CD4-positive, alpha-beta T cell treated with Interleukin-2 at 100 ng/mL for 4 hours (primary cell): ENCODE measurements around the gene MROH2A.
"Not testable (repeated sequence)": the region's sequence is repeated elsewhere in the genome, so short reads cannot be mapped to it uniquely, and the experiment has no call there.

Experiments used
- DNase-seq: peaks from one replicate; pipeline ENCODE4 v3.0.0-alpha.2; 2020; ENCODE audit warnings: low spot score

MROH2A gene

DNA sequence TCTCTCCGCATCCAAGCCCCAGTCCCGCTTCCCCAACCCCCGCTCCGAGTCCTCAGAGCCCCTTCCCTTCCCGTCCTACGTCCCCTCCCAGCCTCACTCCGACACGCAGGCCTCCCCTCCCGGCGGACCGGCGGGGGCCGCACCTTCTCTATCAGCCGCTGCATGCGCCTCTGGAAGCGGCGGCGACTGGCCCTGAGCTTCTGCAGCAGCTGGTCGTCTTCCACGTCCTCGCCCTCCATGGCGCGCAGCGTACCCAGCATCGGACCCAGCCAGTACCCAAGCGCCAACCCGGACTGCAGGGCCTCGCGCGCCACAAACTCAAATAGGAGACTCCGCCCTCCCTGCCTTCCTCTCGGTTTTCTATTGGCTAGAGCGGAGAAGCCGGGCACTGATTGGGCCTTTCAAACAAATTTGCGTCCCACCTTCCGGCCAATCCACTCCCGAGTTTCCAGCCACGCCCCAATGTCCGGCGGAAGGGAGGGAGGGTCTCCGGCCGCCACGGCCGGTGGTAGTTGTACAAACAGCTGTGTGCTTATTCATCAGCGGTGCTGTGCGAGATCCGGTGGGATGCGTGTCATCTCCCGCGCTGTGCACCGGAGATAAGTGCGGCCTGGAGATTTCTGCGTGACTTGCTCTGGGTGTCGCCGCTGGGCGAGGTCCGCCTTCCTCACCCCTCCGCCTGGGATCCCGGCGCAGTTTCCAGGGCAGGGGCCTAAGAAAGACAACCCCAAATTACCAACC lies 76.3 kb downstream of the MROH2A start, which contains the start of gene HJURP:
Gene HJURP, minus strand, starts transcription at position 295 of the 741 bp plus-strand sequence. Its CDS starts 35 bp downstream, at position 260.
- DNase-seq, result peak; percentile 92

DNA sequence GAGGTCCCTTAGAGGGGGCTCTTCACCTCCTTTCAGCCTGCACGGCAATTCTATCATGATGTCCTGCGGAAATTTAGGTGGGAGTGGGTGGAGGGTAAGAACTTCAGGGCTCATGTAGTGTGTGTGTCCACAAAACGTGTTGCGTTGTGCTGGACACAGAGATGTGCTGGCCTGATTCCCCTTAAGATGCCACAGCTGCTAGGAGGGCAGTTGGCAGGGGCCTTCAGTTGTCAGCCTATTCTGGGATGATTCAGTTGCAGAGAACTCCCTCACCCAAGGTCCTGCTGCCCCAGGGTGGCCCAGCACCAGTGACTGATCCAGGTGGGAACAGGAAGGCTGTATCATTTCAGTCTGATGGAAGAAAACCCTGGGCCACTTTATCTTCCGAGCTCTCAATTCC lies 77.2 kb downstream of the MROH2A start:
- no peak for DNase-seq

DNA sequence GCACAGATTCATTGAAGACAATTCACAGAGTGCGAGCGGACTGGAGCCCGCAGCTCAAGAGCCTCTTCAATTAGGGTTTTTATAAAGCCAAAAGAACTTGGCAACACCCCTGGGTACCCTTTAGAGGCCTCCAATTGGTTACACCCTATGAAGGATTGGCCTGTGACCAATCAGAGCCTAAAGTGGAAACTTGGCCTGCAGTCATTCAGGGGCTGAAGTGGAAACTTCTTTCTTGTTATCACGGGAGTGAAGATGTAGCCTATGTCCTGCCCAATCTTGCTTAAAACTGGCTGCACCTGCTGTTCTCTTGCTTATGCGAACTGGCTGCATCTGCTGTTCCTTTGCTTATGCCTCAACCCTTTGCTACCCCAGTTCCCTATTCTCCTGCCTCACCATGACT lies 78.1 kb downstream of the MROH2A start:
- no peak for DNase-seq

DNA sequence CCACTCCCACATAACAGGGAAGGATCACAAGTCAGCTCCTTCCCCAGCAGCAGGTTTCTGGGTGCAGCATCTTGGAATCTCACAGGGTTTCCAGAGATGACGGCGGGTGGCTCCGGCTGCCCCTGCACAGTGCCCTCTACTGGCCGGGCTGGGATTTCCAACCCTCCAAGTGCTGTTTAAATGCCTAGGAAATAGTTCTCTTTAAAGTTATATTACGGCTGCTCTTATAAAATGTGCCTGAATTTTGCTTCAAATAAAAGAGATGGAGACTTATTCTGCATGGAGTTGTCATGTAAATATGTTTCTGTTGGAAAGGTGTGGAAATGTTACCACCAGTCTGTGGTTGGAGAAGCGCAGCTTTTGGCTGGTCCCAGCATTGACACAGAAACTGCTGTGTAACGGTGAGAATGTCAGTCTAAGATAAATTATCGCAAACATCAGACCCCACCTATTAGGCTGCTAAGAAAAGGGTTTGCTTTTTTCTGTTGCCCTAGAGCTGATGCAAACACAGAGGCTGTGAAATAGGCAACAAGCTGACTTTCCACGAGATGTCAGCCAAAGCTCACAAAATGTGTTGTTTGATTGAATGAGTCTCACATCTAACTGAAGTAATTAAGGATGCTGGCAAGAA lies 79.5 kb downstream of the MROH2A start:
- DNase-seq, result peak; percentile 58

DNA sequence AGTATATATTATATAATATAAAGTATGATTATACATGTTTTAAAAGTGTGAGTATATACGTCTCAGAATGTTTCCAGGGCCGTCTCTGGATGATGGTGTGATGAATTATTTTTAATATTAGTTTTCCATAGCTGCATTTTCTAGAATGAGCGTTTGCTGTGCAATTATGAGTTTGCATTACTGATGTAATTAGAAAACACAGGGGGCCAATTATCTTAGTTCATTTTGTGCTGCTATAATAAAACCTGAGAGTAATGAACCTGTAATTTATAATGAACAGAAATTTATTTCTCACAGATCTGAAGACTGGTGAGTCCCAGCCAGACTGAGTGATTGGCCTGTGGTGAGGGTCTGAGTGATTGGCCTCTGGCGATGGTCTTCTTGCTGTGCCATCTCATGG lies 80.2 kb downstream of the MROH2A start:
- no peak for DNase-seq

DNA sequence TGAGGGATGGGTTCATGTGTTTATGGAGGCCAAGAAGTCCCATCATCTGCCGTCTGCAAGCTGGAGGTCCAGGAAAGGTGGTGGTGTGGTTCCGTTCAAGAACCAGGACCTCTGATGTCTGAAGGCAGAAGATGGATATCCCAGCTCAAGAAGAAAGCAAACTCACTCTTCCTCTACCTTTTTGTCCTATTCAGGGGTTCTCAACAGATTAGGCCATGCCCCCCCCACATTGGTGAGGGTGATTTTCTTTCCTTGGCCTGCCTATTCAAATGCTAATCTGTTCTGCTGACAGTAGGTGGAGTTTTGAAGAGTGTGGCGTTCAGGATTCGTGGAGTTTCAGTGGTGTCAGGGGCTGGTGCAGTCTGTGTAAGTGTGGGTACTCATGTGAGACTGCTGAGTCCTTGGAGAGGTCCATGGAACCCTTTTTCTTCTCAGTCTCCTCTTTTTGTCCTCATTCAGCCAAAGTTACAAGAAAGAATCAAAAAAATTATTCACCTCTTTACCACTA lies 84.2 kb downstream of the MROH2A start:
- no peak for DNase-seq

DNA sequence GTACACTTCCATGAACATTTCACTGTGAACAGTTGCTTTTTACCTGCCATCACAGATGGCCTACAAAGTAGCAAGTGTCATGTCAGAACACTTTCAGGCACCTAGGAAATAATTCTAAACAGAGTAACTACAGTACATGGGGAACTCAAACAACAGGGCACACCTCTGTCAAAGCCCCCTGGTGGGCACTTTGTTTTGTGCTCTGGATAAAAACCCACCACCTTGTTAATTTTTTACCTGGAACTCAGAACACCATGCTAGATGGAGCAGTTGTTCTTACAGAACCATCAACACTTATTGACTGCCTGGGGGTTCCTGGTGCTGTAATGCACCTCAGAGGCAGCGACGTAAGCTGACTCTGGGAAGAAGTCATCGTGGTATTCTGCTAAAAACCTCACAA lies 87.7 kb downstream of the MROH2A start:
- no peak for DNase-seq

DNA sequence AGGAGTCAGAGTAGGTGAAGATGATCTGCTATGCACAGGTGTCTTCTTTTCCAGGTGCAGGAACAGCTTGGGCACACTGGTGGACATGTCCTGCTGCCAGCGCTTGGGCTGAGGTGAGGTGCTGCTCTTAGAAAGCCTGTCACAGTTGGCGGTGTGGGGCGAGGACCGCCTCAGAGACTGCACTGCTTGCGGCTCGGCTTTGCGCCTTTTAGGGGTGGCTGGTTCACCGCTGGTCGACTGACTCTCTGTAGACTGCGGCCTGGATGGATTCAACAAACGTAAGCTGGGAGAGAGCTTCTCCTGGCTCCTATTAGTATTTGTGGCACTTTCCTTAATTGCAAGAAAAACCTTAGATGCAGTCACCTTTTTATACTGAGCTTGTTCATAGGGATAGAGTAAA lies 88.3 kb downstream of the MROH2A start:
- DNase-seq, result no peak

DNA sequence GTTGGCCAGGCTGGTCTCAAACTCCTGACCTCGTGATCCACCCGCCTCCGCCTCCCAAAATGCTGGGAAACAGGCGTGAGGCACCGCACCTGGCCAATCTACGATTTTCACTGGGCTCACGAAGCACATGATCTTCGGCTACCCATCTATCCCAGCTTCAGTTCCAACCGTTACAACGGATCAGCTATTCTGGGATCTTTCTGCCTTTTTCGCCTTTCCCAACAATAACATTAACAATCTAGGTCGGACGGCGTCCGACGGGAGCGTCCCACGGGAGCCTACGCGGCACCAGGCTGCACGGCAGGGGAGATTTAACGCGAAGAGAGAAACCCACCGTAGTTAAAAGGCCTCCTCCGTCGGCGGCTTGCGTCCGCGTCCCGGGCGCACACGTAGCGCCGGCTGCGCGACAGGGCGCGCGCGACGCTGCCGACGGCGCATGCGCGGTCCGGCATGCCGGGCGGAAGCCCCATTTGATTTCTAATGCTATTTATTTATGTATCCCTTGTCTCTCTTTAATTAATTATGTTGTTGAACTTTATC lies 89.9 kb downstream of the MROH2A start, which contains the start of gene MSL3B:
Gene MSL3B, minus strand, starts transcription at position 394 of the 540 bp plus-strand sequence.
- peak; percentile 64 for DNase-seq

DNA sequence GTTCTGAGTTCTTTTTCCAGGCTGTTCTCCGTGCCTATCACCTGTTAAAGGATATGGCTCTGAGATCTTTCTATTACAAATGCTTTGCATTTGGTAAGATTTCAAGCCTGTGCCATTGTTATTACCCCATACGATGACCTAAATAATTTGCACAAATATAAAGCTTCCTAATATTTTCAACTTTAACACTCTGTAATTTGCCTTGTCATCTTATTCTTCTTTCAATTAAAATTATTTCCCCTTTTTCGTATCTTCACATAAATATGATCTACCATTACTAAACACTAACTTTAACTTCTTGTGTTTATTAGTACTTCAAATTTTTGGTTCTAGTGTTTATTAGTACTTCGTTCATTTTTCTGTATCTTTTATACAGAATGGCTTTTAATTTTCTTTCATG lies 93.3 kb downstream of the MROH2A start:
- no peak for DNase-seq

DNA sequence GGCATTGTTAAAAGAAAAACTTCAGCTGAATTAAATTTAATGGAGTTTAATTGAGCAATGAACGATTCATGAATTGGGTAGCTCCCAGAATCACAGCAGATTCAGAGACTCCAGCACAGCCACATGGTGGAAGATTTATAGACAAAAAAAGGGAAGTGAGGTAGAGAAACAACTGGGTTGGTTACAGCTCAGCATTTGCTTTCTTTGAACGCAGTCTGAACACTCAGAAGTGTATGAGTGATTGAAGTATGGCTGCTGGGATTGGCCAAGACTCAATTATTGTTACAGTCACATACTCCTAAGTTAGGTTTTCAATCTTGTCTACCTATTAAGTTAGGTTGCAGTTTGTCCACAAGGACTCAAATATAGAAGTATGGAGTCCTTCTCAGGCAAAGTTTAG lies 94.0 kb downstream of the MROH2A start:
- DNase-seq, result not testable (repeated sequence)

DNA sequence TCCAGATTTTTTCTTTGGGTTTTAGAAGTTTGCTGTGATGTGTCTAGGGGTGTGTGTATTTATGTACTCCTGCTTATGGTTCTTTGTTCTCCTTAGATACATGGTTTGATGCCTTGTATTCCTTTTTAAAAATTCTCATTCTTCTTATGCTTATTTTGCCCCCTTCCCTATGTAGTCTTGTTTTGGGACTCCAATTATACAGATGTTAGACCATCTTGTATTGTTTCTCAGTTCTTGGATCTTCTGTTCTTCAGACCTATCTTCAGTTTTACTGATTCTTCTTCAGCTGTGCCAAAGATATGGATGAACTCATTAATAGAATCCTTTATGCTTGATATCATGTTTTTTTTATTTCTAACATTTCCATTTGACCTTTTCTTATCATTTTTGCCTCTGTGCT lies 104.2 kb downstream of the MROH2A start:
- no peak for DNase-seq
